GM23338 (cell line): ENCODE measurements around the gene PPP2R1B. TPM values are rescaled to one million over a fixed set of nuclear protein-coding genes. Genes with fewer than 3 reads are reported as not detected.

Experiments used
- ATAC-seq: fragments of 200-7000 bp; cut with Tn5 transposase; 3 replicates; pipeline ENCODE4 v1.9.1; 2020
- DNase-seq: peaks from one replicate; pipeline ENCODE4 v3.0.0-alpha.2; 2015; ENCODE audit warnings: low spot score
- H2AFZ ChIP-seq: fragments of 200-600 bp; sonication (generic); 2 replicates; pipeline ENCODE4 v1.8.0; 2016; ENCODE audit warnings: antibody characterized with exemption, mild to moderate bottlenecking, moderate library complexity
- H3F3A ChIP-seq: fragments of 200-600 bp; sonication (generic); replicated peaks from 2 replicates; pipeline ENCODE4 v1.8.0; 2017; ENCODE audit warnings: antibody characterized with exemption, mixed run types, low read depth
- H3K27ac ChIP-seq: fragments of 200-600 bp; sonication (generic); 2 replicates; pipeline ENCODE4 v1.6.1; 2016; ENCODE audit warnings: low read depth
- H3K27me3 ChIP-seq: fragments of 200-600 bp; sonication (generic); 2 replicates; pipeline ENCODE4 v1.8.0; 2016; ENCODE audit warnings: mild to moderate bottlenecking, mixed run types, moderate library complexity; ENCODE audit not compliant: insufficient read depth
- H3K36me3 ChIP-seq: fragments of 200-600 bp; sonication (generic); 2 replicates; pipeline ENCODE4 v1.8.0; 2016; ENCODE audit warnings: mild to moderate bottlenecking; ENCODE audit not compliant: insufficient read depth
- H3K4me1 ChIP-seq: fragments of 200-600 bp; sonication (generic); 2 replicates; pipeline ENCODE4 v1.8.0; 2016; ENCODE audit warnings: mild to moderate bottlenecking, moderate library complexity; ENCODE audit not compliant: insufficient read depth
- H3K4me2 ChIP-seq: fragments of 200-600 bp; sonication (generic); 2 replicates; pipeline ENCODE4 v1.7.1; 2017; ENCODE audit warnings: mixed run types
- H3K4me3 ChIP-seq: fragments of 200-600 bp; sonication (generic); 2 replicates; pipeline ENCODE4 v1.6.1; 2016; ENCODE audit warnings: mixed run types
- H3K79me2 ChIP-seq: fragments of 200-600 bp; sonication (generic); replicated peaks from 2 replicates; pipeline ENCODE4 v1.8.0; 2017; ENCODE audit warnings: mild to moderate bottlenecking; ENCODE audit not compliant: insufficient read depth
- H3K9me2 ChIP-seq: fragments of 200-600 bp; sonication (generic); 2 replicates; pipeline ENCODE4 v1.8.0; 2017; ENCODE audit not compliant: insufficient read depth
- H4K20me1 ChIP-seq: fragments of 200-600 bp; sonication (generic); replicated peaks from 2 replicates; pipeline ENCODE4 v1.8.0; 2017; ENCODE audit warnings: mild to moderate bottlenecking; ENCODE audit not compliant: insufficient read depth
- H3K27ac Mint-ChIP-seq: 2 replicates; pipeline ENCODE4 v1.8.0; 2020; ENCODE audit warnings: inconsistent platforms, mild to moderate bottlenecking, moderate library complexity, mixed read lengths
- H3K27me3 Mint-ChIP-seq: 3 replicates; pipeline ENCODE4 v1.8.0; 2022; ENCODE audit warnings: low read depth, mild to moderate bottlenecking, moderate library complexity, mixed read lengths, inconsistent platforms; ENCODE audit not compliant: insufficient read depth, poor library complexity
- H3K36me3 Mint-ChIP-seq: 3 replicates; pipeline ENCODE4 v1.8.0; 2021; ENCODE audit warnings: low read depth, mild to moderate bottlenecking, inconsistent platforms, moderate library complexity, mixed read lengths
- H3K4me1 Mint-ChIP-seq: 3 replicates; pipeline ENCODE4 v1.8.0; 2020; ENCODE audit warnings: mild to moderate bottlenecking, inconsistent platforms, mixed read lengths
- H3K4me3 Mint-ChIP-seq: 3 replicates; pipeline ENCODE4 v1.8.0; 2021; ENCODE audit warnings: moderate library complexity, mild to moderate bottlenecking, inconsistent platforms, mixed read lengths
- H3K9me3 Mint-ChIP-seq: 3 replicates; pipeline ENCODE4 v1.8.0; 2020; ENCODE audit warnings: moderate library complexity, mild to moderate bottlenecking, inconsistent platforms, mixed read lengths
- CREB1 ChIP-seq: fragments of 250-450 bp; sonication (Bioruptor Pico); IDR thresholded peaks from 2 replicates; pipeline ENCODE4 v1.5.0; 2020; ENCODE audit warnings: low read depth, mild to moderate bottlenecking, moderate library complexity
- CTCF ChIP-seq, 2 experiments: fragments of 200-600 bp in 1 of 2; sonication (generic) in 1 of 2; conservative IDR thresholded peaks; 2 replicates each; pipeline versions ENCODE4 v1.5.1 to v1.6.1; 2016 to 2017; ENCODE audit warnings: antibody characterized with exemption in 2 of 2, low read depth in 2 of 2, mild to moderate bottlenecking in 2 of 2, moderate library complexity in 1 of 2
- EZH2 ChIP-seq: fragments of 200-600 bp; sonication (generic); IDR thresholded peaks from one replicate; pipeline ENCODE4 v1.8.0; 2017; ENCODE audit warnings: antibody characterized with exemption, mild to moderate bottlenecking, low read depth; ENCODE audit not compliant: unreplicated experiment
- EZH2phosphoT487 ChIP-seq: fragments of 200-600 bp; sonication (generic); IDR thresholded peaks from one replicate; pipeline ENCODE4 v1.8.1; 2018; ENCODE audit warnings: antibody characterized with exemption; ENCODE audit not compliant: unreplicated experiment
- JUNB ChIP-seq: IDR thresholded peaks from one replicate; pipeline ENCODE4 v1.6.1; 2016; ENCODE audit warnings: antibody characterized with exemption; ENCODE audit not compliant: unreplicated experiment
- NANOG ChIP-seq: IDR thresholded peaks from 2 replicates; pipeline ENCODE4 v1.6.1; 2016; ENCODE audit warnings: antibody characterized with exemption, borderline replicate concordance
- POLR2AphosphoS5 ChIP-seq: IDR thresholded peaks from 2 replicates; pipeline ENCODE4 v1.6.1; 2016; ENCODE audit warnings: antibody characterized with exemption, low read depth
- REST ChIP-seq: IDR thresholded peaks from one replicate; pipeline ENCODE4 v1.6.1; 2018; ENCODE audit warnings: antibody characterized with exemption; ENCODE audit not compliant: unreplicated experiment
- STAT1 ChIP-seq: IDR thresholded peaks from one replicate; pipeline ENCODE4 v1.6.1; 2016; ENCODE audit warnings: antibody characterized with exemption; ENCODE audit not compliant: unreplicated experiment
- ZNF114 ChIP-seq: fragments of 250-450 bp; sonication (Bioruptor Pico); IDR thresholded peaks from 2 replicates; pipeline ENCODE4 v1.5.0; 2020; ENCODE audit warnings: mild to moderate bottlenecking, moderate library complexity
- ZNF331 ChIP-seq: fragments of 250-450 bp; sonication (Bioruptor Pico); IDR thresholded peaks from 2 replicates; pipeline ENCODE4 v1.5.0; 2020; ENCODE audit warnings: low read depth, mild to moderate bottlenecking, moderate library complexity
- polyA plus RNA-seq: library from polyadenylated mRNA; unstranded; fragments of >200 nt; fragmentation: Nextera tagmentation; extraction: Ambion mirVana; gene quantifications from 2 replicates; pipeline ENCODE4 v1.2.1, GENCODE V29; 2016
- total RNA-seq: library from RNA; depleted of rRNA; stranded (reverse); fragments of >200 nt; shearing (Covaris generic); gene quantifications from 2 replicates; pipeline ENCODE4 v1.2.3, GENCODE V29; 2014
- TF ChIP-seq, protein P1 (sequence below): fragments of 250-450 bp; sonication (Bioruptor Pico); IDR thresholded peaks from 2 replicates; pipeline ENCODE4 v1.5.0; 2020; ENCODE audit warnings: mild to moderate bottlenecking, moderate library complexity
- TF ChIP-seq, protein P2 (sequence below): IDR thresholded peaks from 2 replicates; pipeline ENCODE4 v1.6.1; 2016; ENCODE audit warnings: antibody characterized with exemption

The PPP2R1B gene
- total and polyA plus RNA-seq, 2 experiments from 2014 or later = 18.5 to 82.0 TPM

GRCh38 chr11:111801135-111801534 lies 34.9 kb upstream of the PPP2R1B start:
- ATAC-seq (no peak), DNase-seq (no peak)
- TF ChIP-seq EZH2phosphoT487 (no peak), EZH2 (no peak), ZNF114 (CRISPR knock-in tag) (no peak), CTCF (conservative IDR thresholded peaks at IDR 0.05; ENCODE audit: low read depth in 2 of 2) (no peak), STAT1 (no peak), REST (no peak), NANOG (no peak), JUNB (no peak), ZNF331 (no peak), CREB1 (CRISPR knock-in tag) (no peak), POLR2AphosphoS5 (no peak)
- TF ChIP-seq, protein P1, sequence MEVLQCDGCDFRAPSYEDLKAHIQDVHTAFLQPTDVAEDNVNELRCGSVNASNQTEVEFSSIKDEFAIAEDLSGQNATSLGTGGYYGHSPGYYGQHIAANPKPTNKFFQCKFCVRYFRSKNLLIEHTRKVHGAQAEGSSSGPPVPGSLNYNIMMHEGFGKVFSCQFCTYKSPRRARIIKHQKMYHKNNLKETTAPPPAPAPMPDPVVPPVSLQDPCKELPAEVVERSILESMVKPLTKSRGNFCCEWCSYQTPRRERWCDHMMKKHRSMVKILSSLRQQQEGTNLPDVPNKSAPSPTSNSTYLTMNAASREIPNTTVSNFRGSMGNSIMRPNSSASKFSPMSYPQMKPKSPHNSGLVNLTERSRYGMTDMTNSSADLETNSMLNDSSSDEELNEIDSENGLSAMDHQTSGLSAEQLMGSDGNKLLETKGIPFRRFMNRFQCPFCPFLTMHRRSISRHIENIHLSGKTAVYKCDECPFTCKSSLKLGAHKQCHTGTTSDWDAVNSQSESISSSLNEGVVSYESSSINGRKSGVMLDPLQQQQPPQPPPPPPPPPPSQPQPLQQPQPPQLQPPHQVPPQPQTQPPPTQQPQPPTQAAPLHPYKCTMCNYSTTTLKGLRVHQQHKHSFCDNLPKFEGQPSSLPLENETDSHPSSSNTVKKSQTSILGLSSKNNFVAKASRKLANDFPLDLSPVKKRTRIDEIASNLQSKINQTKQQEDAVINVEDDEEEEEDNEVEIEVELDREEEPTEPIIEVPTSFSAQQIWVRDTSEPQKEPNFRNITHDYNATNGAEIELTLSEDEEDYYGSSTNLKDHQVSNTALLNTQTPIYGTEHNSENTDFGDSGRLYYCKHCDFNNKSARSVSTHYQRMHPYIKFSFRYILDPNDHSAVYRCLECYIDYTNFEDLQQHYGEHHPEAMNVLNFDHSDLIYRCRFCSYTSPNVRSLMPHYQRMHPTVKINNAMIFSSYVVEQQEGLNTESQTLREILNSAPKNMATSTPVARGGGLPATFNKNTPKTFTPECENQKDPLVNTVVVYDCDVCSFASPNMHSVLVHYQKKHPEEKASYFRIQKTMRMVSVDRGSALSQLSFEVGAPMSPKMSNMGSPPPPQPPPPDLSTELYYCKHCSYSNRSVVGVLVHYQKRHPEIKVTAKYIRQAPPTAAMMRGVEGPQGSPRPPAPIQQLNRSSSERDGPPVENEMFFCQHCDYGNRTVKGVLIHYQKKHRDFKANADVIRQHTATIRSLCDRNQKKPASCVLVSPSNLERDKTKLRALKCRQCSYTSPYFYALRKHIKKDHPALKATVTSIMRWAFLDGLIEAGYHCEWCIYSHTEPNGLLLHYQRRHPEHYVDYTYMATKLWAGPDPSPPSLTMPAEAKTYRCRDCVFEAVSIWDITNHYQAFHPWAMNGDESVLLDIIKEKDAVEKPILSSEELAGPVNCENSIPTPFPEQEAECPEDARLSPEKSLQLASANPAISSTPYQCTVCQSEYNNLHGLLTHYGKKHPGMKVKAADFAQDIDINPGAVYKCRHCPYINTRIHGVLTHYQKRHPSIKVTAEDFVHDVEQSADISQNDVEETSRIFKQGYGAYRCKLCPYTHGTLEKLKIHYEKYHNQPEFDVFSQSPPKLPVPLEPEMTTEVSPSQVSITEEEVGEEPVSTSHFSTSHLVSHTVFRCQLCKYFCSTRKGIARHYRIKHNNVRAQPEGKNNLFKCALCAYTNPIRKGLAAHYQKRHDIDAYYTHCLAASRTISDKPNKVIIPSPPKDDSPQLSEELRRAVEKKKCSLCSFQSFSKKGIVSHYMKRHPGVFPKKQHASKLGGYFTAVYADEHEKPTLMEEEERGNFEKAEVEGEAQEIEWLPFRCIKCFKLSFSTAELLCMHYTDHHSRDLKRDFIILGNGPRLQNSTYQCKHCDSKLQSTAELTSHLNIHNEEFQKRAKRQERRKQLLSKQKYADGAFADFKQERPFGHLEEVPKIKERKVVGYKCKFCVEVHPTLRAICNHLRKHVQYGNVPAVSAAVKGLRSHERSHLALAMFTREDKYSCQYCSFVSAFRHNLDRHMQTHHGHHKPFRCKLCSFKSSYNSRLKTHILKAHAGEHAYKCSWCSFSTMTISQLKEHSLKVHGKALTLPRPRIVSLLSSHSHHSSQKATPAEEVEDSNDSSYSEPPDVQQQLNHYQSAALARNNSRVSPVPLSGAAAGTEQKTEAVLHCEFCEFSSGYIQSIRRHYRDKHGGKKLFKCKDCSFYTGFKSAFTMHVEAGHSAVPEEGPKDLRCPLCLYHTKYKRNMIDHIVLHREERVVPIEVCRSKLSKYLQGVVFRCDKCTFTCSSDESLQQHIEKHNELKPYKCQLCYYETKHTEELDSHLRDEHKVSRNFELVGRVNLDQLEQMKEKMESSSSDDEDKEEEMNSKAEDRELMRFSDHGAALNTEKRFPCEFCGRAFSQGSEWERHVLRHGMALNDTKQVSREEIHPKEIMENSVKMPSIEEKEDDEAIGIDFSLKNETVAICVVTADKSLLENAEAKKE (CRISPR knock-in tag) = no peak
- TF ChIP-seq, protein P2, sequence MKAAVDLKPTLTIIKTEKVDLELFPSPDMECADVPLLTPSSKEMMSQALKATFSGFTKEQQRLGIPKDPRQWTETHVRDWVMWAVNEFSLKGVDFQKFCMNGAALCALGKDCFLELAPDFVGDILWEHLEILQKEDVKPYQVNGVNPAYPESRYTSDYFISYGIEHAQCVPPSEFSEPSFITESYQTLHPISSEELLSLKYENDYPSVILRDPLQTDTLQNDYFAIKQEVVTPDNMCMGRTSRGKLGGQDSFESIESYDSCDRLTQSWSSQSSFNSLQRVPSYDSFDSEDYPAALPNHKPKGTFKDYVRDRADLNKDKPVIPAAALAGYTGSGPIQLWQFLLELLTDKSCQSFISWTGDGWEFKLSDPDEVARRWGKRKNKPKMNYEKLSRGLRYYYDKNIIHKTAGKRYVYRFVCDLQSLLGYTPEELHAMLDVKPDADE = no peak
- H3K27ac Mint-ChIP-seq = no peak overlapping the region
- H3K4me1 Mint-ChIP-seq = peaks cover 6% of the 10 kb centered on the region
- no peak overlapping the region for H3K4me3 Mint-ChIP-seq
- no peaks in the 10 kb centered on the region for H3K9me3 Mint-ChIP-seq
- no peaks in the 10 kb centered on the region for H4K20me1 ChIP-seq
- H3K27me3 ChIP-seq = no peaks in the 10 kb centered on the region
- no peak overlapping the region for H3K4me2 ChIP-seq
- H3K27ac ChIP-seq = no peak overlapping the region
- H3K36me3 Mint-ChIP-seq = no peaks in the 10 kb centered on the region; the same call in 1 of the 3 replicates
- peaks cover 6% of the 10 kb centered on the region; the same call in 1 of the 2 replicates for H3K4me1 ChIP-seq
- no peaks in the 10 kb centered on the region for H3K36me3 ChIP-seq
- no peaks in the 10 kb centered on the region for H3K79me2 ChIP-seq
- H3F3A ChIP-seq = no peaks in the 10 kb centered on the region
- no peaks in the 10 kb centered on the region for H3K27me3 Mint-ChIP-seq
- no peak overlapping the region for H2AFZ ChIP-seq
- H3K4me3 ChIP-seq = no peak overlapping the region
- H3K9me2 ChIP-seq = no peaks in the 10 kb centered on the region
